ENCODE data around the gene TUBB6. TPM values are rescaled to one million over a fixed set of nuclear protein-coding genes. Genes with fewer than 3 reads are reported as not detected.

The TUBB6 gene
- total and polyA plus RNA-seq, 8 donors: 55.6 to 140 (median 83.1) TPM

DNA sequence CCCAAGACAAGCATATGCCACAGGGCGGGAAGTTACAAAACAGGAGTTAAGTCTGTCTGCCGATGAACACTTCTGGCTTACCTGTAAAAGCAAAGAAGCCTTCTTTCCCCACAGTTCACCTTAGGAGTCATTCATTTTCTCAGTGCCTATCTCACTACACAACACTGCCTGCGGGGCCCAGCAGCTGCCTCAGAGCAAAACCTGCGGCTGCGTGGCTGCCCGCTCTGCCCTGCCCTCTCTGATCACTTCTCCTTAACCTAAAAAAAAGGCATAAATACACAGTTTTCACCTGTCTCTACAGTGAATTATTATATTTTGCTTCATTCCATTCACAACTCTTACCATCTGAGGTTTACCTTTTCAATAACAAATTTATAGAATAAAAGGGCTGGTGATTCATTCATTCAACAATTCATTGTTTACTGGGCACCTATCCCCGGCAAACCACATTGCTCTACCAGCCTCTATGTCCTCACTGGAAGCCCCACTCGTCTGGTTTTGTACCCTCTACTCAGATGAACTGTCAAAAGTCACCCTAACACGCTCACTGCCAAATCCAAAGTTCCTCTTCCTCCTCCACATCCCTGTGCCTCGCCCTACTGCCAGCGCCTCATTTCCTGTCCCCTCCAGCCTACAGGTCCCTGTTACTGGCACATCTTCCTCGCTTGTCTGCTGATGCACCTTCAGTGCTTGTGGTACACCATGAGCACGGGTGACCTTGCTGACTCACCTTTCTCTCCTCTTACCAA is 37.6 kb downstream of the TUBB6 start:
- intact Hi-C loops (cut with DNase I): no loop called here
- DNase-seq: no peak
- Histone ChIP-seq H3K27me3 (no peaks in the 10 kb centered on the region), H3K4me3 (no peak overlapping the region), H3K27ac (no peak overlapping the region), H3K36me3 (peaks cover under 1 to 98% of the 10 kb centered on the region in 2 donors), H3K9me3 (no peaks in the 10 kb centered on the region), H3K4me1 (no peaks in the 10 kb centered on the region)
- TF ChIP-seq, protein P1, sequence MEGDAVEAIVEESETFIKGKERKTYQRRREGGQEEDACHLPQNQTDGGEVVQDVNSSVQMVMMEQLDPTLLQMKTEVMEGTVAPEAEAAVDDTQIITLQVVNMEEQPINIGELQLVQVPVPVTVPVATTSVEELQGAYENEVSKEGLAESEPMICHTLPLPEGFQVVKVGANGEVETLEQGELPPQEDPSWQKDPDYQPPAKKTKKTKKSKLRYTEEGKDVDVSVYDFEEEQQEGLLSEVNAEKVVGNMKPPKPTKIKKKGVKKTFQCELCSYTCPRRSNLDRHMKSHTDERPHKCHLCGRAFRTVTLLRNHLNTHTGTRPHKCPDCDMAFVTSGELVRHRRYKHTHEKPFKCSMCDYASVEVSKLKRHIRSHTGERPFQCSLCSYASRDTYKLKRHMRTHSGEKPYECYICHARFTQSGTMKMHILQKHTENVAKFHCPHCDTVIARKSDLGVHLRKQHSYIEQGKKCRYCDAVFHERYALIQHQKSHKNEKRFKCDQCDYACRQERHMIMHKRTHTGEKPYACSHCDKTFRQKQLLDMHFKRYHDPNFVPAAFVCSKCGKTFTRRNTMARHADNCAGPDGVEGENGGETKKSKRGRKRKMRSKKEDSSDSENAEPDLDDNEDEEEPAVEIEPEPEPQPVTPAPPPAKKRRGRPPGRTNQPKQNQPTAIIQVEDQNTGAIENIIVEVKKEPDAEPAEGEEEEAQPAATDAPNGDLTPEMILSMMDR (IDR thresholded peaks at IDR 0.05): no peak
- no peak for ATAC-seq

DNA sequence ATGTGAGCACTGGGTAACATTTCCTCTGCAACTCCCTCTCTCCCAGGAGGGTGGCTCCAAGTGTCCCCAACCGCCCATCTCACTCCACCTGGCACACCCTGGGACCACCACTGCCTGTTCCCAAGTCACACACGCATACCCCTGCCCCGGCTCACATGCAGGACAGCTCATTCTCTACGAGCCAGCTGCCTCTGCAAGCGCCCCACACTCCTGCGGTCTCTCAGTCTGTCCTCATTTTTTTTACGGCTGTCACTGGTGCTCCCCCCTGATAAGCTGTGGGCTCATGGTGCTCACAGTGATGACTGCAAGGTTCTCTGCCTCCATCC is 38.2 kb downstream of the TUBB6 start:
- Histone ChIP-seq H3K36me3 (peaks cover 6 to 98% of the 10 kb centered on the region in 2 donors), H3K4me1 (no peaks in the 10 kb centered on the region), H3K4me3 (no peak overlapping the region), H3K27ac (no peak overlapping the region), H3K9me3 (no peaks in the 10 kb centered on the region), H3K27me3 (no peaks in the 10 kb centered on the region)
- TF ChIP-seq, protein P1 (IDR thresholded peaks at IDR 0.05): no peak
- ATAC-seq: no peak
- intact Hi-C loops (cut with DNase I): no loop called here
- DNase-seq: no peak

DNA sequence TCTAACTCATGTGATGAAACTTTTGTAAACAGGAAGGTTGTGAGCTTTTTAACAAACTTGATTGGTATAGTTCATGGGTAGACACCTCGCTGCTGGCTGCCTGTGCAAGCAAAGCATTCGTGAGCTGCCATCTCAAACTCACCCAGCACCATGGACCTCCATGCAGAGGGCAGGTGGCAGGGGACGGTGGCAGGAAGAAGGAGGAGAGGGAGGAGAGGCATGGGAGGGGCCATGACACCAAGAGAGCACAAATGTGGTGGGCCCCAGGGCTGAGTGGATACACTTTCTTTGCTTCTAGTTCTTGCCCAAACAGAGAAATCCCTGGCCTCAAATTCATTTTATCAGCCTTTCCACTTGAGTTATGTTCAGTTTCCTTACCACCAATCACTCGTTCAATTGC is 39.9 kb downstream of the TUBB6 start:
- Histone ChIP-seq H3K27me3 (no peaks in the 10 kb centered on the region), H3K9me3 (no peaks in the 10 kb centered on the region), H3K27ac (no peak overlapping the region), H3K4me1 (no peaks in the 10 kb centered on the region), H3K4me3 (no peak overlapping the region), H3K36me3 (peaks cover 7 to 98% of the 10 kb centered on the region in 2 donors)
- intact Hi-C loops (cut with DNase I): no loop called here
- DNase-seq: no peak
- TF ChIP-seq, protein P1 (IDR thresholded peaks at IDR 0.05): no peak
- no peak for ATAC-seq

DNA sequence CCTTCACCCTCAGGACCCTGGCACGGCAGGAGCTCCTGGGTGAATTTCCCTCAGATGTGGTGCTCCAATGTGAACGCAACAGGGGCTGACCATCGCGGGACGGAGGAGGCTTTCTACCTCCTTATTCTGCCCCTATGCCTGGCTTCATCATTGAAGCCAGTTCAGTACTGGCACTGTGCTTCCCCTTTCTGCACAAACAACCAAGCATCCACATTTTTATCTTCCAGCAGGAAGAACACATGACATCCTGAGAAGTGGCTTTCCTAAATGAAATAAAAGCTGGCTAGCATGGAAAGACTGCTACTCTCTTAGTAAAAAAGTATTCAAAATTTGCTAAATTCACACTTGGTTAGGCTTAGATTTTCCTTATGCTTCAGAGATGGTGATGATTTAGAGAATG is 44.1 kb downstream of the TUBB6 start:
- Histone ChIP-seq H3K9me3 (no peaks in the 10 kb centered on the region), H3K27ac (no peak overlapping the region), H3K4me1 (no peaks in the 10 kb centered on the region), H3K27me3 (no peaks in the 10 kb centered on the region), H3K36me3 (peaks cover 7 to 99% of the 10 kb centered on the region in 2 donors), H3K4me3 (no peak overlapping the region)
- intact Hi-C loops (cut with DNase I): no loop called here
- ATAC-seq: no peak
- TF ChIP-seq, protein P1 (IDR thresholded peaks at IDR 0.05): no peak
- no peak for DNase-seq

DNA sequence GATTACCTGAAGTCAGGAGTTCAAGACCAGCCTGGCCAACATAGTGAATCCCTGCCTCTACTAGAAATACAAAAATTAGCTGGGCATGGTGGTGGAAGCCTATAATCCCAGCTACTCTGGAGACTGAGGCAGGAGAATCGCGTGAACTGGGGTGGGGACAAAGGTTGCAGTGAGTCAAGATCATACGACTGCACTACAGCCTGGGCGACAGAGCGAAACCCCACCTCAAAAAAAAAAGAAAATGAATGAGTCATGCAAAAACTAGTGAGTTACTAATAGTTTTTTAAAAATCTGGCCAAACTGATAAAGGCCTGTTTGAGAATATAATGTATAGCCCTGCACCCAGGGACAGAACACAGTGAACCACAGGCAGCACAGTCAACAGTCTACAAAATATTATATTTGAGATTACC is 51.5 kb downstream of the TUBB6 start:
- ATAC-seq (no peak), DNase-seq (no peak)
- no peaks in the 10 kb centered on the region for H3K9me3 ChIP-seq
- H3K4me1 ChIP-seq: no peaks in the 10 kb centered on the region
- H3K27ac ChIP-seq: no peak overlapping the region
- TF ChIP-seq, protein P1 (IDR thresholded peaks at IDR 0.05): no peak
- no peaks in the 10 kb centered on the region for H3K27me3 ChIP-seq
- H3K4me3 ChIP-seq: no peak overlapping the region
- H3K36me3 ChIP-seq: peaks cover 2 to 95% of the 10 kb centered on the region in 2 donors
- intact Hi-C loops (cut with DNase I): no loop called here
